HepG2 (cell line): ENCODE results near the gene ITGB2. TPM values are rescaled to one million over a fixed set of nuclear protein-coding genes. Genes with fewer than 3 reads are reported as not detected.
A peak's percentile ranks its signal among the peaks of the same experiment; 100 is the strongest.

Experiments used
- CBFB ChIP-seq: sonication (generic); formaldehyde crosslinking; IDR thresholded peaks from 2 replicates; pipeline ENCODE4 v1.4.0; 2020; ENCODE audit warnings: missing genetic modification reagents
- GLI4 ChIP-seq: sonication (generic); formaldehyde crosslinking; IDR thresholded peaks from 2 replicates; pipeline ENCODE4 v1.5.1; 2020; ENCODE audit warnings: missing genetic modification reagents, mild to moderate bottlenecking, moderate library complexity, borderline replicate concordance
- GPN1 ChIP-seq: sonication (generic); formaldehyde crosslinking; IDR thresholded peaks from 2 replicates; pipeline ENCODE4 v1.5.1; 2020; ENCODE audit warnings: missing genetic modification reagents, borderline replicate concordance
- MEIS1 ChIP-seq: sonication (generic); formaldehyde crosslinking; IDR thresholded peaks from 2 replicates; pipeline ENCODE4 v1.9.0; 2021; ENCODE audit warnings: mild to moderate bottlenecking, missing genetic modification reagents, moderate library complexity, borderline replicate concordance
- ZC3H4 ChIP-seq: sonication (generic); formaldehyde crosslinking; IDR thresholded peaks from 2 replicates; pipeline ENCODE4 v1.4.0; 2020; ENCODE audit warnings: missing genetic modification reagents, borderline replicate concordance
- ZNF552 ChIP-seq: sonication (generic); formaldehyde crosslinking; IDR thresholded peaks from 2 replicates; pipeline ENCODE4 v1.9.0; 2022; ENCODE audit warnings: missing genetic modification reagents, mild to moderate bottlenecking, borderline replicate concordance
- polyA plus RNA-seq, 8 experiments: library from polyadenylated mRNA; depleted of rRNA in 3 of 8; stranded (reverse) in 7 of 8; unstranded in 1 of 8; fragments of >200 nt; fragmentation: Illumina TruSeq in 4 of 8; extraction: Trizol in 4 of 8; gene quantifications; 2 replicates each; pipeline versions ENCODE4 v1.2.1 to v1.2.3, GENCODE V29; 2011 to 2016; ENCODE audit warnings: low read depth in 4 of 8, missing spikeins in 1 of 8, mixed read lengths in 1 of 8; ENCODE audit not compliant: insufficient read depth in 1 of 8
- total RNA-seq, 5 experiments: library from RNA; depleted of rRNA; stranded (reverse); fragments of >200 nt; fragmentation: Illumina TruSeq; extraction: Trizol; gene quantifications; 2 replicates each; pipeline ENCODE4 v1.2.3, GENCODE V29; 2016; ENCODE audit warnings: low read depth in 1 of 5
- TF ChIP-seq, protein P1 (sequence below): sonication (generic); formaldehyde crosslinking; IDR thresholded peaks from 2 replicates; pipeline ENCODE4 v1.9.0; 2021; ENCODE audit warnings: missing genetic modification reagents, mild to moderate bottlenecking, borderline replicate concordance
- TF ChIP-seq, protein P2 (sequence below): sonication (generic); formaldehyde crosslinking; IDR thresholded peaks from 2 replicates; pipeline ENCODE4 v1.4.0; 2020; ENCODE audit warnings: mild to moderate bottlenecking, low read depth, missing genetic modification reagents
- TF ChIP-seq, protein P3 (sequence below): sonication (generic); formaldehyde crosslinking; IDR thresholded peaks from 2 replicates; pipeline ENCODE4 v1.5.0; 2020; ENCODE audit warnings: mild to moderate bottlenecking, low read depth, missing genetic modification reagents, borderline replicate concordance
- TF ChIP-seq, protein P4 (sequence below): IDR thresholded peaks from 2 replicates; pipeline ENCODE4 v1.6.1; 2016; ENCODE audit warnings: mild to moderate bottlenecking
- TF ChIP-seq, protein P5 (sequence below): sonication (generic); formaldehyde crosslinking; IDR thresholded peaks from 2 replicates; pipeline ENCODE4 v1.8.1; 2023; ENCODE audit warnings: mild to moderate bottlenecking, inconsistent platforms, moderate library complexity, missing genetic modification reagents, borderline replicate concordance
- TF ChIP-seq, protein P6 (sequence below): sonication (generic); formaldehyde crosslinking; IDR thresholded peaks from one replicate; pipeline ENCODE4 v1.5.1; 2020; ENCODE audit warnings: mild to moderate bottlenecking, missing genetic modification reagents; ENCODE audit errors: not compliant biosample characterization

Gene ITGB2
- total and polyA plus RNA-seq, 2 of the 13 experiments (the other 11 are each of a cell fraction or from before 2014, with no cell fraction given) = 4.2 to 18.0 TPM

DNA sequence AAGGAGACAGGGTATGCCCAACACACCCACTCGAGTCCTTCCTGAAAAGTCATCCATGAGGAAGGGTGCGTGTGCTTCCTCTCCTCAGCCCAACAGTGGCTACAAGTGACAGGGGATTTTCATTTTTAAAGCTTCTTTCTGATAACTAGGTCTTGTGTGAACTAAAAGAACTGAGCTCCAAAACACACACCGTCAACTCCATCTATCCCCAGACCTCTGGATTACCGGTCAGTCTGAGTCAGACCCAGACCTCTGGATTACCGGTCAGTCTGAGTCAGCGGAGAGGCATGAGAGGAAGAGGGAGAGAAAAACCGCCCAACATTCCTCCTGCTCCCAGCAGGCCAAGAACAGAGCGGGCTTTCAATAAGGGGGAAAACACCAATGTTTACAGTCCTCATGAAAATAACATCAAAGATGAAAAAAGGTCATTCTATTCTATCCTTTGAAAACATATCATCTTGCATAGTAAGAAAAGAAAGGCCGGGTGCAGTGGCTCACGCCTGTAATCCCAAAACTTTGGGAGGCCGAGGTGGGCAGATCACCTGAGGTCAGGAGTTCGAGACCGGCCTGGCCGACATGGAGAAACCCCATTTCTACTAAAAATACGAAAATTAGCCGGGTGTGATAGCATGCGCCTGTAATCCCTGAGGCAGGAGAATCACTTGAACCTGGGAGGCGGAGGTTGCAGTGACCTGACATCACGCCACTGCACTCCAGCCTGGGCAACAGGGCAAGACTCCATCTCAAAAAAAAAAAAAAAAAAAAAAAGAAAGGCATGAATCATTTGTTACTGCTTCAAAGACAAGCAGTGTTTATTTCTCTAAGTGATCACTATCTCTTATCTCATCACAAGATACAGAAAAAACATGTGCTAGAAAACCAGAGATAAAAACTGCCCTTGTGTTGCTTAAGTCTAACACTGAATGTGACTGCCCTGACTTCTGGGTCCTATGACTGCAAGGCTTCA, 50.6 kb downstream of the ITGB2 start (continued):
- TF ChIP-seq, protein P1, sequence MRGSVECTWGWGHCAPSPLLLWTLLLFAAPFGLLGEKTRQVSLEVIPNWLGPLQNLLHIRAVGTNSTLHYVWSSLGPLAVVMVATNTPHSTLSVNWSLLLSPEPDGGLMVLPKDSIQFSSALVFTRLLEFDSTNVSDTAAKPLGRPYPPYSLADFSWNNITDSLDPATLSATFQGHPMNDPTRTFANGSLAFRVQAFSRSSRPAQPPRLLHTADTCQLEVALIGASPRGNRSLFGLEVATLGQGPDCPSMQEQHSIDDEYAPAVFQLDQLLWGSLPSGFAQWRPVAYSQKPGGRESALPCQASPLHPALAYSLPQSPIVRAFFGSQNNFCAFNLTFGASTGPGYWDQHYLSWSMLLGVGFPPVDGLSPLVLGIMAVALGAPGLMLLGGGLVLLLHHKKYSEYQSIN (CRISPR knock-in tag) = no peak
- TF ChIP-seq MEIS1 (CRISPR knock-in tag) (no peak), CBFB (CRISPR knock-in tag) (no peak), ZNF552 (CRISPR knock-in tag) (no peak), GPN1 (CRISPR knock-in tag) (no peak), GLI4 (CRISPR knock-in tag) (no peak), ZC3H4 (CRISPR knock-in tag) (no peak)
- TF ChIP-seq, protein P2, sequence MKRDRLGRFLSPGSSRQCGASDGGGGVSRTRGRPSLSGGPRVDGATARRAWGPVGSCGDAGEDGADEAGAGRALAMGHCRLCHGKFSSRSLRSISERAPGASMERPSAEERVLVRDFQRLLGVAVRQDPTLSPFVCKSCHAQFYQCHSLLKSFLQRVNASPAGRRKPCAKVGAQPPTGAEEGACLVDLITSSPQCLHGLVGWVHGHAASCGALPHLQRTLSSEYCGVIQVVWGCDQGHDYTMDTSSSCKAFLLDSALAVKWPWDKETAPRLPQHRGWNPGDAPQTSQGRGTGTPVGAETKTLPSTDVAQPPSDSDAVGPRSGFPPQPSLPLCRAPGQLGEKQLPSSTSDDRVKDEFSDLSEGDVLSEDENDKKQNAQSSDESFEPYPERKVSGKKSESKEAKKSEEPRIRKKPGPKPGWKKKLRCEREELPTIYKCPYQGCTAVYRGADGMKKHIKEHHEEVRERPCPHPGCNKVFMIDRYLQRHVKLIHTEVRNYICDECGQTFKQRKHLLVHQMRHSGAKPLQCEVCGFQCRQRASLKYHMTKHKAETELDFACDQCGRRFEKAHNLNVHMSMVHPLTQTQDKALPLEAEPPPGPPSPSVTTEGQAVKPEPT = no peak
- TF ChIP-seq, protein P3, sequence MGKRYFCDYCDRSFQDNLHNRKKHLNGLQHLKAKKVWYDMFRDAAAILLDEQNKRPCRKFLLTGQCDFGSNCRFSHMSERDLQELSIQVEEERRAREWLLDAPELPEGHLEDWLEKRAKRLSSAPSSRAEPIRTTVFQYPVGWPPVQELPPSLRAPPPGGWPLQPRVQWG (CRISPR knock-in tag) = no peak
- TF ChIP-seq, protein P4, sequence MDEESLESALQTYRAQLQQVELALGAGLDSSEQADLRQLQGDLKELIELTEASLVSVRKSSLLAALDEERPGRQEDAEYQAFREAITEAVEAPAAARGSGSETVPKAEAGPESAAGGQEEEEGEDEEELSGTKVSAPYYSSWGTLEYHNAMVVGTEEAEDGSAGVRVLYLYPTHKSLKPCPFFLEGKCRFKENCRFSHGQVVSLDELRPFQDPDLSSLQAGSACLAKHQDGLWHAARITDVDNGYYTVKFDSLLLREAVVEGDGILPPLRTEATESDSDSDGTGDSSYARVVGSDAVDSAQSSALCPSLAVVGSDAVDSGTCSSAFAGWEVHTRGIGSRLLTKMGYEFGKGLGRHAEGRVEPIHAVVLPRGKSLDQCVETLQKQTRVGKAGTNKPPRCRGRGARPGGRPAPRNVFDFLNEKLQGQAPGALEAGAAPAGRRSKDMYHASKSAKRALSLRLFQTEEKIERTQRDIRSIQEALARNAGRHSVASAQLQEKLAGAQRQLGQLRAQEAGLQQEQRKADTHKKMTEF = peak; percentile 53; the same call in 1 of the 2 replicates
- TF ChIP-seq, protein P5, sequence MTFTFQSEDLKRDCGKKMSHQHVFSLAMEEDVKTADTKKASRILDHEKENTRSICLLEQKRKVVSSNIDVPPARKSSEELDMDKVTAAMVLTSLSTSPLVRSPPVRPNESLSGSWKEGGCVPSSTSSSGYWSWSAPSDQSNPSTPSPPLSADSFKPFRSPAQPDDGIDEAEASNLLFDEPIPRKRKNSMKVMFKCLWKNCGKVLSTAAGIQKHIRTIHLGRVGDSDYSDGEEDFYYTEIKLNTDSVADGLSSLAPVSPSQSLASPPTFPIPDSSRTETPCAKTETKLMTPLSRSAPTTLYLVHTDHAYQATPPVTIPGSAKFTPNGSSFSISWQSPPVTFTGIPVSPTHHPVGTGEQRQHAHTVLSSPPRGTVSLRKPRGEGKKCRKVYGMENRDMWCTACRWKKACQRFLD = no peak
- TF ChIP-seq, protein P6, sequence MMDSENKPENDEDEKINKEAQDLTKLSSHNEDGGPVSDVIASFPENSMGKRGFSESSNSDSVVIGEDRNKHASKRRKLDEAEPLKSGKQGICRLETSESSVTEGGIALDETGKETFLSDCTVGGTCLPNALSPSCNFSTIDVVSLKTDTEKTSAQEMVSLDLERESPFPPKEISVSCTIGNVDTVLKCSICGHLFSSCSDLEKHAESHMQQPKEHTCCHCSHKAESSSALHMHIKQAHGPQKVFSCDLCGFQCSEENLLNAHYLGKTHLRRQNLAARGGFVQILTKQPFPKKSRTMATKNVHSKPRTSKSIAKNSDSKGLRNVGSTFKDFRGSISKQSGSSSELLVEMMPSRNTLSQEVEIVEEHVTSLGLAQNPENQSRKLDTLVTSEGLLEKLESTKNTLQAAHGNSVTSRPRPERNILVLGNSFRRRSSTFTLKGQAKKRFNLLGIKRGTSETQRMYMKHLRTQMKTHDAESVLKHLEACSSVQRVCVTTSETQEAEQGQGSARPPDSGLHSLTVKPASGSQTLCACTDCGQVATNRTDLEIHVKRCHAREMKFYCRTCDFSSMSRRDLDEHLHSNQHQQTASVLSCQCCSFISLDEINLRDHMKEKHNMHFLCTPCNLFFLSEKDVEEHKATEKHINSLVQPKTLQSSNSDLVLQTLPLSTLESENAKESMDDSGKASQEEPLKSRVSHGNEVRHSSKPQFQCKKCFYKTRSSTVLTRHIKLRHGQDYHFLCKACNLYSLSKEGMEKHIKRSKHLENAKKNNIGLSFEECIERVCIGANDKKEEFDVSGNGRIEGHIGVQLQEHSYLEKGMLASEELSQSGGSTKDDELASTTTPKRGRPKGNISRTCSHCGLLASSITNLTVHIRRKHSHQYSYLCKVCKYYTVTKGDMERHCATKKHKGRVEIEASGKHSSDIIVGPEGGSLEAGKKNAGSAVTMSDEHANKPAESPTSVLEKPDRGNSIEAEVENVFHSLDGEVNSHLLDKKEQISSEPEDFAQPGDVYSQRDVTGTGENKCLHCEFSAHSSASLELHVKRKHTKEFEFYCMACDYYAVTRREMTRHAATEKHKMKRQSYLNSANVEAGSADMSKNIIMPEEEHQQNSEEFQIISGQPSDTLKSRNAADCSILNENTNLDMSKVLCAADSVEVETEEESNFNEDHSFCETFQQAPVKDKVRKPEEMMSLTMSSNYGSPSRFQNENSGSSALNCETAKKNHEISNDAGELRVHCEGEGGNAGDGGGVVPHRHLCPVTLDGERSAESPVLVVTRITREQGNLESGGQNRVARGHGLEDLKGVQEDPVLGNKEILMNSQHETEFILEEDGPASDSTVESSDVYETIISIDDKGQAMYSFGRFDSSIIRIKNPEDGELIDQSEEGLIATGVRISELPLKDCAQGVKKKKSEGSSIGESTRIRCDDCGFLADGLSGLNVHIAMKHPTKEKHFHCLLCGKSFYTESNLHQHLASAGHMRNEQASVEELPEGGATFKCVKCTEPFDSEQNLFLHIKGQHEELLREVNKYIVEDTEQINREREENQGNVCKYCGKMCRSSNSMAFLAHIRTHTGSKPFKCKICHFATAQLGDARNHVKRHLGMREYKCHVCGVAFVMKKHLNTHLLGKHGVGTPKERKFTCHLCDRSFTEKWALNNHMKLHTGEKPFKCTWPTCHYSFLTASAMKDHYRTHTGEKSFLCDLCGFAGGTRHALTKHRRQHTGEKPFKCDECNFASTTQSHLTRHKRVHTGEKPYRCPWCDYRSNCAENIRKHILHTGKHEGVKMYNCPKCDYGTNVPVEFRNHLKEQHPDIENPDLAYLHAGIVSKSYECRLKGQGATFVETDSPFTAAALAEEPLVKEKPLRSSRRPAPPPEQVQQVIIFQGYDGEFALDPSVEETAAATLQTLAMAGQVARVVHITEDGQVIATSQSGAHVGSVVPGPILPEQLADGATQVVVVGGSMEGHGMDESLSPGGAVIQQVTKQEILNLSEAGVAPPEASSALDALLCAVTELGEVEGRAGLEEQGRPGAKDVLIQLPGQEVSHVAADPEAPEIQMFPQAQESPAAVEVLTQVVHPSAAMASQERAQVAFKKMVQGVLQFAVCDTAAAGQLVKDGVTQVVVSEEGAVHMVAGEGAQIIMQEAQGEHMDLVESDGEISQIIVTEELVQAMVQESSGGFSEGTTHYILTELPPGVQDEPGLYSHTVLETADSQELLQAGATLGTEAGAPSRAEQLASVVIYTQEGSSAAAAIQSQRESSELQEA = no peak
